Hematopoietic multipotent progenitor cell (in vitro differentiated cells): Measurements from ENCODE around the gene SLC25A47. TPM values are rescaled to one million over a fixed set of nuclear protein-coding genes. Genes with fewer than 3 reads are reported as not detected.
"Not testable (repeated sequence)": the region's sequence is repeated elsewhere in the genome, so short reads cannot be mapped to it uniquely, and the experiment has no call there.

Experiments
- DNase-seq, 3 donors: peaks; one replicate each; pipeline ENCODE4 v3.0.0-alpha.2; 2011 to 2015; ENCODE audit warnings: low read depth in 2 of 3, low spot score in 2 of 3
- total RNA-seq: library from RNA; depleted of rRNA; stranded (reverse); fragments of >200 nt; gene quantifications from one replicate; pipeline ENCODE4 v1.2.3, GENCODE V29; 2012

The SLC25A47 gene, protein sequence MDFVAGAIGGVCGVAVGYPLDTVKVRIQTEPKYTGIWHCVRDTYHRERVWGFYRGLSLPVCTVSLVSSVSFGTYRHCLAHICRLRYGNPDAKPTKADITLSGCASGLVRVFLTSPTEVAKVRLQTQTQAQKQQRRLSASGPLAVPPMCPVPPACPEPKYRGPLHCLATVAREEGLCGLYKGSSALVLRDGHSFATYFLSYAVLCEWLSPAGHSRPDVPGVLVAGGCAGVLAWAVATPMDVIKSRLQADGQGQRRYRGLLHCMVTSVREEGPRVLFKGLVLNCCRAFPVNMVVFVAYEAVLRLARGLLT
- not detected for total RNA-seq

GRCh38 chr14:100323121-100323941 is at the start of gene SLC25A47:
SLC25A47 (plus strand) TSS chr14:100323339; CDS start chr14:100323415, 76 bp downstream.
- DNase-seq: no peak

- DNase-seq: no peak
Observed at GRCh38 chr14:100274250-100274649, 48.9 kb upstream of the SLC25A47 start.

DNA sequence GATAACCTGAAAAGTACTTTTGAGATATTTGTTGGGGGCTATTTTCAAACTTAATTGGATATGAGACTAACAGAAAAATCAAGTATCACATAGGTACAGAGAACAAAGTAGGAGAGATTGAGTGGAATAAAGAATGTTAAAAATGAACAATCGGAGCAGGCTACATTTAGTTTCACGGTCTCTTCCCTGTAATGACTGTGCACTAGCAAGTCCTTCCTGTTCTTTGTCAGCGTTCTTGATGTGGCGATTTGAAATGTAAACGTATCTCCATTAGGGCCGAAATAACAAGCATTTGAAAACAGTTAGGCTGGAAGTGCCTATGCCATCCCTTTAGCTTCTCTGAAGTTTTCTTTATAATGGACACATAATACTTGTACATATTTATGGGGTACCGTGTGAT is 47.9 kb upstream of the SLC25A47 start:
- DNase-seq: peak in 1 of 3 donors; percentile 33

GRCh38 chr14:100278702-100279101 is 44.4 kb upstream of the SLC25A47 start:
- DNase-seq: peak in 2 of 3 donors; percentile 58 to 80

DNA sequence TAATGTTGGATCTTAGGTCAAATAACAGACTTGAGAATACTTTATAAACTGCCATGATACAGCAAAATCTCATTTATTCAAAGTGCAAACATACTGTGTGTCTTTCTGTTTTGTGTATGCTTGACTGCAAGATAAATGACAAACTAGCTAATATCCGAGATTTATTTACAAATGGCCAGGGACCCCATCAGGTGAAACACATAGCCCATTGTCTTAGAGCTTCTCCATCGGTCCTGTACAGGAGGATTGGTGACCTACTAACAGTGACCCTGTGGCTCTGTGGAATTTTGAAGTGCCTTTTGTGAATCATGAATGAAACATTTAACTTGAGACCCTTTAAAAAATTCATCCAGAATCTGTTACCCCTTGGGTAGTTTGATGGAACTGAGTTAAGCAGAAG is 44.0 kb upstream of the SLC25A47 start:
- DNase-seq: no peak

GRCh38 chr14:100279563-100279962 is 43.6 kb upstream of the SLC25A47 start:
- no peak for DNase-seq

GRCh38 chr14:100281286-100282082 is 41.7 kb upstream of the SLC25A47 start:
- no peak for DNase-seq

GRCh38 chr14:100282083-100282350 is 41.1 kb upstream of the SLC25A47 start:
- DNase-seq: no peak

GRCh38 chr14:100282766-100283419 is 40.2 kb upstream of the SLC25A47 start:
- DNase-seq: no peak

GRCh38 chr14:100283436-100283835 is 39.7 kb upstream of the SLC25A47 start:
- DNase-seq: not testable (repeated sequence)

DNA sequence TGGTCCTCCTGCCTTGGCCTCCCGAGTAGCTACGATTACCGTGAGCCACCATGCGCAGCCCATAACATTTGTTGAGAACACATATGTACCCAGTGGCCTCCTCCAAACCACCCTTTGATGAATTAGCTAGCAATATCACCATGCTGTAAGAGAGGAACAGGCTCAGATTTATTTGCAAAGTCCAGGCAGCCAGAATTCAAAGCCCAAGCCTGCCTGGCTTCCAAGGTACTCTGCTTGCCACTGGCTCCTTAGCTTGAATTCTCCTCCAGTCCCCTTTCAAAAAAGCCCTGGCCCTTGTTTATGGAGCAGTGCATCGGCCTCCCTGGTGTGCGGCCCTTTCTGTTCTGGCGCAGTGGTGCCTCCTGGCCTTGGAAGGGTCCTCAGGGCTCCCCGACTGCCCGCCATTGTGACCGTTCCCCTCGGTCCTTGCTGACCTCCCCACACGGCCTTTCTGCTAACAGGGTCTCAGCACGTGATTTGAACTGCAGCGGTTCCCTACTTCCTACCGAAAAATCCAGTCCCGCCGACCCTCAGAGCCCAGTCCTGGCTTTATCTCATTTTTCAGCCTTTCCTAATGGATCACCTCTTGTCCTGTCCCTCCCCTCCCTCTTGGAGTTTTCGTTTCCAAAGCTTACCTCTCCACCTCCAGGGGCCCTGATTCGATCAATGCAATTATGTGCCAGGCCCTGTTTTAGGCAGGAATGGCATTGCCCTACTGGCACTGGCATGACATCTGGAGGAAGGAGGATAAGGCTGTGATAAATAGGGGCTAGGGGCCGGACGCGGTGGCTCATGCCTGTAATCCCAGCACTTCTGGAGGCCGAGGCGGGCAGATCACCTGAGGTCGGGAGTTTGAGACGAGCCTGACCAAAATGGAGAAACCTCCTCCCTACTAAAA is 38.9 kb upstream of the SLC25A47 start:
- DNase-seq: no peak

- peak; percentile 74 to 85 (median 77) for DNase-seq
Observed at GRCh38 chr14:100285021-100285912, 37.9 kb upstream of the SLC25A47 start.

DNA sequence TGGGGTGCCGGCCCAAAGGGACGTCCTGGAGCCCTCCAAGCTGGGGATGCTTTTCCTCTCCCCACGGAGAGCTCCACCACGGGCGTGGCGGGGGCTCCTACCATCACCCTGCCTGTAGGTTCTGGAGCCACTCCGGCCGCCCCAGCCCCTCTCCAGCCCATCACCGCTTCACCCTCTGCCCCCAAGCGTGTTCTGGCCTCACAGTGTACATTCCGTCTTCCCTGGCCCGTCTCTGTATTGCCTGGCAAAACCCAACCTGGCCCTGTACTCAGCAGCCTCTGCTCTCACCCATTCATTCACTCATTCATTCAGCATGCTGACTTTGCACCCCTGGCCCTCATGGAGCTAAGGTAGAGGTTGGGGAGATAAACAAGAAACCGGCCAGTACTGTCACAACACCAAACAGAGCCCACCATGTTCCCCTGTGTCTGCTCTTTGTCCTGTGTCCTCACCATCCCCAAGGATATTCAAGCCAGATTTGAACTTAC is 37.2 kb upstream of the SLC25A47 start:
- DNase-seq: no peak

GRCh38 chr14:100286484-100287191 is 36.5 kb upstream of the SLC25A47 start:
- no peak for DNase-seq

- no peak for DNase-seq
Observed at GRCh38 chr14:100287202-100287997, 35.7 kb upstream of the SLC25A47 start.

- DNase-seq: not testable (repeated sequence)
Observed at GRCh38 chr14:100287998-100288295, 35.2 kb upstream of the SLC25A47 start.
